ENCODE data around the gene NVL.

DNA sequence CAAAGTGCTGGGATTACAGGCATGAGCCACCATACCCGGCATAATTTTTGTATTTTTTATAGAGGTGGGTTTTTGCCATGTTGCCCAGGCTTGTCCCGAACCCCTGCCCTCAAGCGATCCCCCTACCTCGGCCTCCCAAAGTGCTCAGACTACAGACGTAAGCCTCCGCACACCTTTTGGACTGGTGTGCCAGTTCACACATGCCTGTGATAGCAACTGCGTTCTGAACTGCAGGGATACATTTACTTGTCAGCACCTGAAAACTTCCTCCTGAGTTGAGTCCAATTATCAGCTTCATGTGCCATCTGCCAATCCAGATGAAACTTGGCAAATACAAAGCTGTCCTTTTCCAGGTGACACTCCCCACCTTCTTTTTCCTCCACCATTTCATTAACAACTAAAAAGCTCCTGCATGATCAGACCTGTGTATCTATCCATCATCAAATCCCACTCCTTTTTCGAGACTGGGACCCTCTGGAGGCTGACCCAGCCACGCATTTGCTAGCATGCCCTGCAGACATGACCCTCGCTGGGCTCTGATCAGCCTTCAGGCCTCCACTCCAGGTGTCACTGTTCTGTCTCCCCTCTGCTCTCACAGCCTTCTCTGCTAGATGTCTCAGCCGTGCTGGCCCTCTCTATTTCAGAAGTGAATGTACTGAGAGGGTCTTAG, 149.1 kb downstream of the NVL start:
- TF ChIP-seq, protein P1, sequence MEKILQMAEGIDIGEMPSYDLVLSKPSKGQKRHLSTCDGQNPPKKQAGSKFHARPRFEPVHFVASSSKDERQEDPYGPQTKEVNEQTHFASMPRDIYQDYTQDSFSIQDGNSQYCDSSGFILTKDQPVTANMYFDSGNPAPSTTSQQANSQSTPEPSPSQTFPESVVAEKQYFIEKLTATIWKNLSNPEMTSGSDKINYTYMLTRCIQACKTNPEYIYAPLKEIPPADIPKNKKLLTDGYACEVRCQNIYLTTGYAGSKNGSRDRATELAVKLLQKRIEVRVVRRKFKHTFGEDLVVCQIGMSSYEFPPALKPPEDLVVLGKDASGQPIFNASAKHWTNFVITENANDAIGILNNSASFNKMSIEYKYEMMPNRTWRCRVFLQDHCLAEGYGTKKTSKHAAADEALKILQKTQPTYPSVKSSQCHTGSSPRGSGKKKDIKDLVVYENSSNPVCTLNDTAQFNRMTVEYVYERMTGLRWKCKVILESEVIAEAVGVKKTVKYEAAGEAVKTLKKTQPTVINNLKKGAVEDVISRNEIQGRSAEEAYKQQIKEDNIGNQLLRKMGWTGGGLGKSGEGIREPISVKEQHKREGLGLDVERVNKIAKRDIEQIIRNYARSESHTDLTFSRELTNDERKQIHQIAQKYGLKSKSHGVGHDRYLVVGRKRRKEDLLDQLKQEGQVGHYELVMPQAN (conservative IDR thresholded peaks at IDR 0.05) = no peak
- TF ChIP-seq HDGF (IDR thresholded peaks at IDR 0.05) (no peak), SPI1 (IDR thresholded peaks at IDR 0.05; ENCODE audit: borderline replicate concordance, insufficient read depth, low read depth, low read length) (no peak), EP300 (IDR thresholded peaks at IDR 0.05; ENCODE audit: borderline replicate concordance in 1 of 2, control insufficient read depth in 1 of 2, low read depth in 2 of 2, low read length in 2 of 2) (no peak), ZNF274 (IDR thresholded peaks at IDR 0.05; ENCODE audit: insufficient read depth, insufficient read length) (no peak), BCL11A (IDR thresholded peaks at IDR 0.05; ENCODE audit: low read depth, low read length) (no peak)
- TF ChIP-seq, protein P2, sequence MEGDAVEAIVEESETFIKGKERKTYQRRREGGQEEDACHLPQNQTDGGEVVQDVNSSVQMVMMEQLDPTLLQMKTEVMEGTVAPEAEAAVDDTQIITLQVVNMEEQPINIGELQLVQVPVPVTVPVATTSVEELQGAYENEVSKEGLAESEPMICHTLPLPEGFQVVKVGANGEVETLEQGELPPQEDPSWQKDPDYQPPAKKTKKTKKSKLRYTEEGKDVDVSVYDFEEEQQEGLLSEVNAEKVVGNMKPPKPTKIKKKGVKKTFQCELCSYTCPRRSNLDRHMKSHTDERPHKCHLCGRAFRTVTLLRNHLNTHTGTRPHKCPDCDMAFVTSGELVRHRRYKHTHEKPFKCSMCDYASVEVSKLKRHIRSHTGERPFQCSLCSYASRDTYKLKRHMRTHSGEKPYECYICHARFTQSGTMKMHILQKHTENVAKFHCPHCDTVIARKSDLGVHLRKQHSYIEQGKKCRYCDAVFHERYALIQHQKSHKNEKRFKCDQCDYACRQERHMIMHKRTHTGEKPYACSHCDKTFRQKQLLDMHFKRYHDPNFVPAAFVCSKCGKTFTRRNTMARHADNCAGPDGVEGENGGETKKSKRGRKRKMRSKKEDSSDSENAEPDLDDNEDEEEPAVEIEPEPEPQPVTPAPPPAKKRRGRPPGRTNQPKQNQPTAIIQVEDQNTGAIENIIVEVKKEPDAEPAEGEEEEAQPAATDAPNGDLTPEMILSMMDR (IDR thresholded peaks at IDR 0.05 in 2 of 3, conservative IDR thresholded peaks at IDR 0.05 in 1 of 3; ENCODE audit: control insufficient read depth in 2 of 3, extremely low read depth in 1 of 3, insufficient read depth in 1 of 3, low read depth in 3 of 3, low read length in 3 of 3) = no peak
- TF ChIP-seq, protein P3, sequence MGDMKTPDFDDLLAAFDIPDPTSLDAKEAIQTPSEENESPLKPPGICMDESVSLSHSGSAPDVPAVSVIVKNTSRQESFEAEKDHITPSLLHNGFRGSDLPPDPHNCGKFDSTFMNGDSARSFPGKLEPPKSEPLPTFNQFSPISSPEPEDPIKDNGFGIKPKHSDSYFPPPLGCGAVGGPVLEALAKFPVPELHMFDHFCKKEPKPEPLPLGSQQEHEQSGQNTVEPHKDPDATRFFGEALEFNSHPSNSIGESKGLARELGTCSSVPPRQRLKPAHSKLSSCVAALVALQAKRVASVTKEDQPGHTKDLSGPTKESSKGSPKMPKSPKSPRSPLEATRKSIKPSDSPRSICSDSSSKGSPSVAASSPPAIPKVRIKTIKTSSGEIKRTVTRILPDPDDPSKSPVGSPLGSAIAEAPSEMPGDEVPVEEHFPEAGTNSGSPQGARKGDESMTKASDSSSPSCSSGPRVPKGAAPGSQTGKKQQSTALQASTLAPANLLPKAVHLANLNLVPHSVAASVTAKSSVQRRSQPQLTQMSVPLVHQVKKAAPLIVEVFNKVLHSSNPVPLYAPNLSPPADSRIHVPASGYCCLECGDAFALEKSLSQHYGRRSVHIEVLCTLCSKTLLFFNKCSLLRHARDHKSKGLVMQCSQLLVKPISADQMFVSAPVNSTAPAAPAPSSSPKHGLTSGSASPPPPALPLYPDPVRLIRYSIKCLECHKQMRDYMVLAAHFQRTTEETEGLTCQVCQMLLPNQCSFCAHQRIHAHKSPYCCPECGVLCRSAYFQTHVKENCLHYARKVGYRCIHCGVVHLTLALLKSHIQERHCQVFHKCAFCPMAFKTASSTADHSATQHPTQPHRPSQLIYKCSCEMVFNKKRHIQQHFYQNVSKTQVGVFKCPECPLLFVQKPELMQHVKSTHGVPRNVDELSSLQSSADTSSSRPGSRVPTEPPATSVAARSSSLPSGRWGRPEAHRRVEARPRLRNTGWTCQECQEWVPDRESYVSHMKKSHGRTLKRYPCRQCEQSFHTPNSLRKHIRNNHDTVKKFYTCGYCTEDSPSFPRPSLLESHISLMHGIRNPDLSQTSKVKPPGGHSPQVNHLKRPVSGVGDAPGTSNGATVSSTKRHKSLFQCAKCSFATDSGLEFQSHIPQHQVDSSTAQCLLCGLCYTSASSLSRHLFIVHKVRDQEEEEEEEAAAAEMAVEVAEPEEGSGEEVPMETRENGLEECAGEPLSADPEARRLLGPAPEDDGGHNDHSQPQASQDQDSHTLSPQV (IDR thresholded peaks at IDR 0.05) = no peak
- TF ChIP-seq, protein P4, sequence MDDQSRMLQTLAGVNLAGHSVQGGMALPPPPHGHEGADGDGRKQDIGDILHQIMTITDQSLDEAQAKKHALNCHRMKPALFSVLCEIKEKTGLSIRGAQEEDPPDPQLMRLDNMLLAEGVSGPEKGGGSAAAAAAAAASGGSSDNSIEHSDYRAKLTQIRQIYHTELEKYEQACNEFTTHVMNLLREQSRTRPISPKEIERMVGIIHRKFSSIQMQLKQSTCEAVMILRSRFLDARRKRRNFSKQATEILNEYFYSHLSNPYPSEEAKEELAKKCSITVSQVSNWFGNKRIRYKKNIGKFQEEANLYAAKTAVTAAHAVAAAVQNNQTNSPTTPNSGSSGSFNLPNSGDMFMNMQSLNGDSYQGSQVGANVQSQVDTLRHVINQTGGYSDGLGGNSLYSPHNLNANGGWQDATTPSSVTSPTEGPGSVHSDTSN (IDR thresholded peaks at IDR 0.05; ENCODE audit: insufficient replicate concordance, low read depth, low read length) = no peak
